Measurements from ENCODE around the gene HOXD1. TPM values are rescaled to one million over a fixed set of nuclear protein-coding genes. Genes with fewer than 3 reads are reported as not detected.

HOXD1 gene
- total RNA-seq, 2 experiments from 2014 or later, result not detected

Small RNA genes within 50 kb of the gene (microRNA-seq; reads per million reads assigned to microRNA genes)
- gene MIR10B, result 7.7 reads per million, percentile 6 among the genes with 10 or more reads in this experiment

Other genes with a start within 250 kb of the HOXD1 start
- gene LNPK, start 186.4 kb upstream of the HOXD1 start, total RNA-seq, result 10 to 100 TPM; 41.5 to 45.4 TPM
- not detected for gene EVX2, start 104.7 kb upstream of the HOXD1 start, total RNA-seq
- not detected for gene HOXD13, start 95.9 kb upstream of the HOXD1 start, total RNA-seq
- gene HOXD12, start 88.9 kb upstream of the HOXD1 start, total RNA-seq, result not detected
- not detected for gene HOXD11, start 81.4 kb upstream of the HOXD1 start, total RNA-seq
- not detected for gene HOXD10, start 71.9 kb upstream of the HOXD1 start, total RNA-seq
- not detected for gene HOXD9, start 65.9 kb upstream of the HOXD1 start, total RNA-seq
- gene HOXD8, start 59.0 kb upstream of the HOXD1 start, total RNA-seq, result not detected
- gene HOXD4, start 37.1 kb upstream of the HOXD1 start, total RNA-seq, result not detected
- not detected for gene HOXD3, start 31.4 kb upstream of the HOXD1 start, total RNA-seq
- 10 to 100 TPM; 11.4 to 12.7 TPM for gene MTX2, start 80.8 kb downstream of the HOXD1 start, total RNA-seq